Cardiac muscle cell (in vitro differentiated cells and primary cell): ENCODE data around the gene DAB2IP. TPM values are rescaled to one million over a fixed set of nuclear protein-coding genes. Genes with fewer than 3 reads are reported as not detected.

ENCODE experiments used
- DNase-seq, 2 donors: peaks; one replicate each; pipeline versions ENCODE4 v3.0.0 to v3.0.0-alpha.2; 2010 to 2017; ENCODE audit warnings: low read depth in 1 of 2, low spot score in 1 of 2
- H3K27ac ChIP-seq: fragments of 200-600 bp; sonication (generic); 2 replicates; pipeline ENCODE4 v1.5.1; 2016
- H3K27me3 ChIP-seq: fragments of 200-600 bp; sonication (generic); 2 replicates; pipeline ENCODE4 v1.6.0; 2016; ENCODE audit warnings: control low read depth
- H3K36me3 ChIP-seq: fragments of 200-600 bp; sonication (generic); 2 replicates; pipeline ENCODE4 v1.5.1; 2016; ENCODE audit warnings: control low read depth
- H3K4me1 ChIP-seq: fragments of 200-600 bp; sonication (generic); 2 replicates; pipeline ENCODE4 v1.8.1; 2017; ENCODE audit warnings: low read depth, mild to moderate bottlenecking, mixed run types
- H3K4me3 ChIP-seq: fragments of 200-600 bp; sonication (generic); 2 replicates; pipeline ENCODE4 v1.5.1; 2016; ENCODE audit warnings: mild to moderate bottlenecking
- H3K9me3 ChIP-seq: fragments of 200-600 bp; sonication (generic); 2 replicates; pipeline ENCODE4 v1.5.1; 2017; ENCODE audit warnings: low read depth, mild to moderate bottlenecking, control low read depth
- CTCF ChIP-seq: IDR thresholded peaks from 2 replicates; pipeline ENCODE4 v1.5.1; 2012; ENCODE audit warnings: low read depth, mild to moderate bottlenecking, low read length
- polyA plus RNA-seq: library from polyadenylated mRNA; unstranded; fragments of >200 nt; fragmentation: Nextera tagmentation; extraction: Ambion mirVana; gene quantifications from 2 replicates; pipeline ENCODE4 v1.2.1, GENCODE V29; 2016
- total RNA-seq: library from RNA; depleted of rRNA; stranded (reverse); fragments of >200 nt; gene quantifications from 2 replicates; pipeline ENCODE4 v1.2.3, GENCODE V29; 2016

Gene DAB2IP
- total and polyA plus RNA-seq, 2 experiments from 2014 or later = 25.7 to 105 TPM

- DNase-seq = no peak
- no peak overlapping the region for H3K4me3 ChIP-seq
- peaks cover 12% of the 10 kb centered on the region for H3K4me1 ChIP-seq
- no peaks in the 10 kb centered on the region for H3K36me3 ChIP-seq
- no peak overlapping the region for H3K27ac ChIP-seq
- TF ChIP-seq CTCF = no peak
- no peaks in the 10 kb centered on the region for H3K27me3 ChIP-seq
- H3K9me3 ChIP-seq = no peaks in the 10 kb centered on the region
Measured at GRCh38 chr9:121818016-121818661, 166.7 kb downstream of the DAB2IP start.

GRCh38 chr9:121818841-121819427 lies 167.5 kb downstream of the DAB2IP start:
- no peaks in the 10 kb centered on the region for H3K27me3 ChIP-seq
- peaks cover 12% of the 10 kb centered on the region for H3K4me1 ChIP-seq
- TF ChIP-seq CTCF = no peak
- no peaks in the 10 kb centered on the region for H3K36me3 ChIP-seq
- H3K4me3 ChIP-seq = no peak overlapping the region
- no peak for DNase-seq
- H3K27ac ChIP-seq = no peak overlapping the region
- H3K9me3 ChIP-seq = no peaks in the 10 kb centered on the region

GRCh38 chr9:121819428-121820231 lies 168.2 kb downstream of the DAB2IP start:
- H3K27ac ChIP-seq = no peak overlapping the region
- DNase-seq = peak in 1 of 2 donors; percentile 16
- no peaks in the 10 kb centered on the region for H3K36me3 ChIP-seq
- TF ChIP-seq CTCF = no peak
- H3K9me3 ChIP-seq = no peaks in the 10 kb centered on the region
- no peaks in the 10 kb centered on the region for H3K27me3 ChIP-seq
- H3K4me1 ChIP-seq = peaks cover 15% of the 10 kb centered on the region
- H3K4me3 ChIP-seq = no peak overlapping the region

GRCh38 chr9:121820286-121821005 lies 169.0 kb downstream of the DAB2IP start:
- no peak for DNase-seq
- Histone ChIP-seq H3K9me3 (no peaks in the 10 kb centered on the region), H3K4me3 (no peak overlapping the region), H3K36me3 (no peaks in the 10 kb centered on the region), H3K4me1 (peaks cover 15% of the 10 kb centered on the region), H3K27me3 (no peaks in the 10 kb centered on the region), H3K27ac (no peak overlapping the region)
- no peak for TF ChIP-seq CTCF

GRCh38 chr9:121821326-121821725 lies 169.9 kb downstream of the DAB2IP start:
- Histone ChIP-seq H3K4me1 (peaks cover 8% of the 10 kb centered on the region), H3K27me3 (no peaks in the 10 kb centered on the region), H3K36me3 (no peaks in the 10 kb centered on the region), H3K27ac (no peak overlapping the region), H3K4me3 (no peak overlapping the region), H3K9me3 (no peaks in the 10 kb centered on the region)
- no peak for DNase-seq
- no peak for TF ChIP-seq CTCF
